SK-N-SH (cell line): Measurements from ENCODE around the gene SESN1.

ENCODE experiments used
- CTCF ChIP-seq: fragments of 200-600 bp; sonication (generic); IDR thresholded peaks from 2 replicates; pipeline ENCODE4 v1.6.1; 2017; ENCODE audit warnings: antibody characterized with exemption, mild to moderate bottlenecking, moderate library complexity
- ELF1 ChIP-seq: IDR thresholded peaks from 2 replicates; pipeline ENCODE4 v1.4.0; 2012
- EP300 ChIP-seq, 2 experiments: IDR thresholded peaks; 2 replicates each; pipeline versions ENCODE4 v1.4.0 to v1.6.1; 2012; ENCODE audit warnings: borderline replicate concordance in 1 of 2, low read depth in 1 of 2, low read length in 1 of 2
- GABPA ChIP-seq: IDR thresholded peaks from 2 replicates; pipeline ENCODE4 v1.4.0; 2012; ENCODE audit warnings: low read depth, mild to moderate bottlenecking
- MAX ChIP-seq: IDR thresholded peaks from 2 replicates; pipeline ENCODE4 v1.4.0; 2012; ENCODE audit warnings: low read depth
- PBX3 ChIP-seq: IDR thresholded peaks from 2 replicates; pipeline ENCODE4; 2012
- POLR2AphosphoS5 ChIP-seq: IDR thresholded peaks from 2 replicates; pipeline ENCODE4 v1.6.1; 2012; ENCODE audit warnings: low read depth, low read length
- RAD21 ChIP-seq: IDR thresholded peaks from 2 replicates; pipeline ENCODE4 v1.6.1; 2012; ENCODE audit warnings: mild to moderate bottlenecking, low read length
- REST ChIP-seq: IDR thresholded peaks from 2 replicates; pipeline ENCODE4 v1.6.1; 2012; ENCODE audit warnings: mild to moderate bottlenecking, low read depth, low read length, moderate library complexity
- RFX5 ChIP-seq: IDR thresholded peaks from 2 replicates; pipeline ENCODE4 v1.6.1; 2012; ENCODE audit warnings: mild to moderate bottlenecking, improper control_type of control experiment, low read length
- SMC3 ChIP-seq: IDR thresholded peaks from 2 replicates; pipeline ENCODE4 v1.6.1; 2012; ENCODE audit warnings: low read depth, low read length, improper control_type of control experiment
- TAF1 ChIP-seq: IDR thresholded peaks from 2 replicates; pipeline ENCODE4 v1.6.1; 2012; ENCODE audit warnings: low read depth, mild to moderate bottlenecking, low read length, moderate library complexity, borderline replicate concordance
- USF1 ChIP-seq: IDR thresholded peaks from 2 replicates; pipeline ENCODE4 v1.4.0; 2012; ENCODE audit warnings: low read depth, borderline replicate concordance

GRCh38 chr6:108951351-108951953, 143.2 kb downstream of the SESN1 start:
- no peak for TF ChIP-seq TAF1
- TF ChIP-seq EP300 (IDR thresholded peaks at IDR 0.05; ENCODE audit: borderline replicate concordance in 1 of 2, low read depth in 1 of 2, low read length in 1 of 2) = no peak
- TF ChIP-seq SMC3 = no peak
- no peak for TF ChIP-seq CTCF
- TF ChIP-seq REST = no peak
- TF ChIP-seq RFX5 = no peak
- TF ChIP-seq POLR2AphosphoS5 = no peak
- no peak for TF ChIP-seq ELF1
- TF ChIP-seq GABPA = no peak
- no peak for TF ChIP-seq PBX3
- no peak for TF ChIP-seq USF1
- TF ChIP-seq RAD21 = no peak
- no peak for TF ChIP-seq MAX
